GM12878 (cell line): ENCODE results near the gene LASP1NB.

Experiments
- BCLAF1 ChIP-seq: fragments of 450-650 bp; IDR thresholded peaks from 2 replicates; pipeline ENCODE4 v1.6.1; 2017; ENCODE audit warnings: antibody characterized with exemption, mild to moderate bottlenecking, moderate library complexity
- CEBPB ChIP-seq, 2 experiments: fragments of 150-350 bp in 1 of 2; IDR thresholded peaks; 2 replicates each; pipeline ENCODE4 v1.6.1; 2012 to 2014; ENCODE audit warnings: low read depth in 2 of 2, low read length in 2 of 2, borderline replicate concordance in 1 of 2, inconsistent platforms in 1 of 2
- E2F8 ChIP-seq: fragments of 450-650 bp; IDR thresholded peaks from 2 replicates; pipeline ENCODE4 v1.6.1; 2018; ENCODE audit warnings: mild to moderate bottlenecking, low read depth, moderate library complexity; ENCODE audit not compliant: partially characterized antibody
- IKZF1 ChIP-seq: fragments of 450-650 bp; conservative IDR thresholded peaks from 2 replicates; pipeline ENCODE4 v1.6.1; 2017; ENCODE audit warnings: antibody characterized with exemption, mild to moderate bottlenecking
- JUND ChIP-seq: IDR thresholded peaks from 2 replicates; pipeline ENCODE4 v1.6.1; 2012; ENCODE audit warnings: low read depth, mild to moderate bottlenecking, low read length, improper control_type of control experiment, moderate library complexity
- KDM1A ChIP-seq: fragments of 200-600 bp; sonication (generic); IDR thresholded peaks from 2 replicates; pipeline ENCODE4 v1.6.1; 2016; ENCODE audit warnings: borderline replicate concordance
- MTA3 ChIP-seq: IDR thresholded peaks from 2 replicates; pipeline ENCODE4 v1.6.1; 2012; ENCODE audit warnings: low read length, inconsistent platforms, borderline replicate concordance
- NFYA ChIP-seq: IDR thresholded peaks from 2 replicates; pipeline ENCODE4 v1.6.1; 2011; ENCODE audit warnings: low read depth, mild to moderate bottlenecking, low read length, improper control_type of control experiment, borderline replicate concordance
- NFYB ChIP-seq: IDR thresholded peaks from 2 replicates; pipeline ENCODE4 v1.6.1; 2011; ENCODE audit warnings: low read depth, mild to moderate bottlenecking, low read length, improper control_type of control experiment, moderate library complexity; ENCODE audit not compliant: insufficient read depth
- NRF1 ChIP-seq: conservative IDR thresholded peaks from 2 replicates; pipeline ENCODE4 v1.6.1; 2011; ENCODE audit warnings: mild to moderate bottlenecking, low read depth, low read length, improper control_type of control experiment
- PAX5 ChIP-seq: IDR thresholded peaks from 2 replicates; pipeline ENCODE4 v1.6.1; 2011; ENCODE audit warnings: low read depth, low read length, borderline replicate concordance
- PML ChIP-seq: IDR thresholded peaks from 2 replicates; pipeline ENCODE4 v1.6.1; 2012; ENCODE audit warnings: low read length, inconsistent platforms
- POLR2AphosphoS5 ChIP-seq: IDR thresholded peaks from 2 replicates; pipeline ENCODE4 v1.6.1; 2011; ENCODE audit warnings: mild to moderate bottlenecking, low read length, inconsistent platforms
- RAD21 ChIP-seq: IDR thresholded peaks from 2 replicates; pipeline ENCODE4 v1.6.1; 2011; ENCODE audit warnings: mild to moderate bottlenecking, low read depth, low read length, moderate library complexity; ENCODE audit not compliant: insufficient read depth
- RAD51 ChIP-seq: fragments of 450-650 bp; IDR thresholded peaks from 2 replicates; pipeline ENCODE4 v1.6.1; 2016; ENCODE audit warnings: moderate library complexity, mild to moderate bottlenecking, inconsistent platforms
- SREBF2 ChIP-seq: IDR thresholded peaks from 2 replicates; pipeline ENCODE4 v1.6.1; 2012; ENCODE audit warnings: mild to moderate bottlenecking, low read length
- TAF1 ChIP-seq: IDR thresholded peaks from 2 replicates; pipeline ENCODE4 v1.6.1; 2011; ENCODE audit warnings: mild to moderate bottlenecking, low read depth, low read length, borderline replicate concordance
- TCF3 ChIP-seq: IDR thresholded peaks from 2 replicates; pipeline ENCODE4 v1.6.1; 2012; ENCODE audit warnings: low read depth, mild to moderate bottlenecking, low read length, borderline replicate concordance; ENCODE audit not compliant: insufficient read depth
- YBX1 ChIP-seq: fragments of 450-650 bp; IDR thresholded peaks from 2 replicates; pipeline ENCODE4 v1.6.1; 2016; ENCODE audit warnings: antibody characterized with exemption
- ZNF207 ChIP-seq: fragments of 450-650 bp; IDR thresholded peaks from 2 replicates; pipeline ENCODE4 v1.6.1; 2014; ENCODE audit warnings: antibody characterized with exemption, mild to moderate bottlenecking, borderline replicate concordance
- TF ChIP-seq, protein P1 (sequence below): fragments of 450-650 bp; IDR thresholded peaks from 2 replicates; pipeline ENCODE4 v1.6.1; 2017; ENCODE audit warnings: mild to moderate bottlenecking, low read depth, inconsistent platforms; ENCODE audit not compliant: poor library complexity, severe bottlenecking
- TF ChIP-seq, protein P2 (sequence below): fragments of 450-650 bp; IDR thresholded peaks from 2 replicates; pipeline ENCODE4 v1.6.1; 2017; ENCODE audit warnings: mild to moderate bottlenecking

Gene LASP1NB

GRCh38 chr17:38898812-38899348 is 26.5 kb upstream of the LASP1NB start (continued):
- TF ChIP-seq, protein P1, sequence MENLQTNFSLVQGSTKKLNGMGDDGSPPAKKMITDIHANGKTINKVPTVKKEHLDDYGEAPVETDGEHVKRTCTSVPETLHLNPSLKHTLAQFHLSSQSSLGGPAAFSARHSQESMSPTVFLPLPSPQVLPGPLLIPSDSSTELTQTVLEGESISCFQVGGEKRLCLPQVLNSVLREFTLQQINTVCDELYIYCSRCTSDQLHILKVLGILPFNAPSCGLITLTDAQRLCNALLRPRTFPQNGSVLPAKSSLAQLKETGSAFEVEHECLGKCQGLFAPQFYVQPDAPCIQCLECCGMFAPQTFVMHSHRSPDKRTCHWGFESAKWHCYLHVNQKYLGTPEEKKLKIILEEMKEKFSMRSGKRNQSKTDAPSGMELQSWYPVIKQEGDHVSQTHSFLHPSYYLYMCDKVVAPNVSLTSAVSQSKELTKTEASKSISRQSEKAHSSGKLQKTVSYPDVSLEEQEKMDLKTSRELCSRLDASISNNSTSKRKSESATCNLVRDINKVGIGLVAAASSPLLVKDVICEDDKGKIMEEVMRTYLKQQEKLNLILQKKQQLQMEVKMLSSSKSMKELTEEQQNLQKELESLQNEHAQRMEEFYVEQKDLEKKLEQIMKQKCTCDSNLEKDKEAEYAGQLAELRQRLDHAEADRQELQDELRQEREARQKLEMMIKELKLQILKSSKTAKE, result no peak
- TF ChIP-seq E2F8, result no peak
- 0 out of 2 replicates have a peak, but pooled peaks have one; percentile 34 for TF ChIP-seq MTA3
- TF ChIP-seq NFYB, result no peak
- no peak for TF ChIP-seq SREBF2
- no peak for TF ChIP-seq ZNF207
- TF ChIP-seq CEBPB (IDR thresholded peaks at IDR 0.05; ENCODE audit: borderline replicate concordance in 1 of 2, low read depth in 2 of 2, low read length in 2 of 2), result no peak
- TF ChIP-seq IKZF1, result peak; percentile 81
- peak; percentile 56; the same call in 1 of the 2 replicates for TF ChIP-seq PAX5
- TF ChIP-seq PML, result no peak; the same call in 1 of the 2 replicates
- no peak for TF ChIP-seq KDM1A
- no peak for TF ChIP-seq RAD51
- TF ChIP-seq TCF3, result peak; percentile 92
- no peak for TF ChIP-seq JUND
- TF ChIP-seq POLR2AphosphoS5, result peak; percentile 39; the same call in 1 of the 2 replicates
- no peak for TF ChIP-seq NFYA
- no peak for TF ChIP-seq YBX1
- TF ChIP-seq, protein P2, sequence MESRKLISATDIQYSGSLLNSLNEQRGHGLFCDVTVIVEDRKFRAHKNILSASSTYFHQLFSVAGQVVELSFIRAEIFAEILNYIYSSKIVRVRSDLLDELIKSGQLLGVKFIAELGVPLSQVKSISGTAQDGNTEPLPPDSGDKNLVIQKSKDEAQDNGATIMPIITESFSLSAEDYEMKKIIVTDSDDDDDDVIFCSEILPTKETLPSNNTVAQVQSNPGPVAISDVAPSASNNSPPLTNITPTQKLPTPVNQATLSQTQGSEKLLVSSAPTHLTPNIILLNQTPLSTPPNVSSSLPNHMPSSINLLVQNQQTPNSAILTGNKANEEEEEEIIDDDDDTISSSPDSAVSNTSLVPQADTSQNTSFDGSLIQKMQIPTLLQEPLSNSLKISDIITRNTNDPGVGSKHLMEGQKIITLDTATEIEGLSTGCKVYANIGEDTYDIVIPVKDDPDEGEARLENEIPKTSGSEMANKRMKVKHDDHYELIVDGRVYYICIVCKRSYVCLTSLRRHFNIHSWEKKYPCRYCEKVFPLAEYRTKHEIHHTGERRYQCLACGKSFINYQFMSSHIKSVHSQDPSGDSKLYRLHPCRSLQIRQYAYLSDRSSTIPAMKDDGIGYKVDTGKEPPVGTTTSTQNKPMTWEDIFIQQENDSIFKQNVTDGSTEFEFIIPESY, result no peak
- no peak for TF ChIP-seq RAD21
- TF ChIP-seq BCLAF1, result no peak
- no peak for TF ChIP-seq NRF1
- peak; percentile 32; the same call in 1 of the 2 replicates for TF ChIP-seq TAF1
